ENCODE measurements around the gene SLC26A1.

SLC26A1 gene

DNA sequence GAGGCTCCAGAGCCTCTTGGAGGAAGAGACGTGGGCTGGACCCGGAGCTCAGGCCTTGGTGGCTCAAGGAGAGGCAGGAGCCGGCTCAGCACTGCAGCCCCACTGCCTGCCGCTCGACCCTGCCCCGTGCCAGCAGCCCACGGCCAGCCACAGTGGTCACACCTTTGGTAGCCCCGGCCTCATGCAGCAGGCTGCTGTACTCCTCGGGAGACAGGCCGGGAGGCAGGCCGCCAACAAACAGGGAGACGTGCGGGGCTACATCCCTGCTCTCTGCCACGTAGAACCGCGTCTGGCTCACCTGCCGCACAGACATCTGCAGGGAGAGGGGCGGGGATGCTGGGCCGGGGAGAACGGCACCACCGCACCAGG lies 27.5 kb downstream of the SLC26A1 start:
- no peak for DNase-seq (ENCODE audit: low read depth in 2 of 2)

DNA sequence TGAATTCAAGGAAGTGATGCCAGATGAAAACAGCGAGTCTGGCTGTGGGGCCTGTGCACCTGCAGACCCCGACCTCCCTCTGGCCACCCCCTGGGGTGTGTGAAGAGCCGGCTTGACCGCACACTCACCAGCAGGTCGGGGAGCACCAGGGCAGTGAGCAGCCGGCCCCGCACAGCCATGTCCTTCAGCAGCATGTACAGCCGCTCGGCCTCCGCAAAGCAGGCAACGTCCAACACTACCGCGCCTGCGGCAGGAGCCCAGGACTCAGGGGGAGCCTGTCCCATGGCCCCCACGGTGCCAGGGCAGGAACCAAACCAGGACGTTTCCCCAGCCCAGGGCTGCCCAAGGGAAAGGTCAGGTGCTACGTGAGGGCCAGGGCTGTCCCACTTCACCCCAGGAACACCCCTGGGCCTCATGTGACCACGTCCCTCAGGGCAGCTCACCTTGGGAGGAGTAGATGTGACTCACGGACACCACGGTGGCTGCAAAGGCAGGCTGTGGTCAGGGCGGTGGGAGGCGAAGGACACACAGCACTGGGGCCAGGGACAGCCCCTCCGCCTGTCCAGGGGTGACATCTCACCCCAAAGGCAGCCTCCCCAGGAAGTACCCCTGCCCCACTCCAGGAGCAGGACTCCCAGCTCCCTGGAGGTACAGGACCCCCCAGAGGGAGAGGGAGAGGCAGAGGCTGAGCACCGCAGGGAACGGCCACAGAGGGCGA lies 28.0 kb downstream of the SLC26A1 start:
- no peak for DNase-seq (ENCODE audit: low read depth in 2 of 2)

DNA sequence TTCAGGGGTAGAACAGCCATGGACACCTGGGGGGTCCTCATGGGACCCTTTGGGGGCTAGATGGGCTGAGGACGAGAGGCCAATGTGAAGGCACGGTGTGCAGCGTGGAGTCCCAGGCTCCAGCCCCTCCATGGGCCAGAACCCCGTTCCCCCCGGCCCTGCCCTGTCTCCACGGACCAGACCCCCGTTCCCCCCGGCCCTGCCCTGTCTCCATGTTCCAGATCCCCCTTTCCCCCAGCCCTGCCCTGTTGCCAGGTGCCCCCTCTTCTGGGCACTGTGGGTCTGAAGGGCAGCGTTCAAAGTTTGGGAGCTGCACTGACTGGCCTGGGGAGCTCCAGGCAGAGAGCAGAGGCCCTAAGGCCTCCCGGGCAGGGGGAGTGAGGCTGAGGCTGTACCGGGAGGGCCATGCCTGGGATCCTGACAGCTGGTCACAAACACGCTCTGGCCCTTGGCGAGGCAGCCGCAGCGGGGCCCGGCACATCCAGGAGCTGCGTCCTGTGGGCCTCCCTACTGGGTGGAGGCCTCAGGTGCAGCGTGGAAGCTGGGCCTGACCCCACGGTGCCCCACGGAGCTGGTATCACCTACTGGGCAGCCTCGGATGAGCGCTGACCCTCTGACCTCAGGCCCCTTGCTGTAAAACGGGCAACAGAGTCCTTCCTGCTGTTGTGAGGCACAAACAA lies 28.7 kb downstream of the SLC26A1 start:
- DNase-seq (ENCODE audit: low read depth in 2 of 2) = no peak

DNA sequence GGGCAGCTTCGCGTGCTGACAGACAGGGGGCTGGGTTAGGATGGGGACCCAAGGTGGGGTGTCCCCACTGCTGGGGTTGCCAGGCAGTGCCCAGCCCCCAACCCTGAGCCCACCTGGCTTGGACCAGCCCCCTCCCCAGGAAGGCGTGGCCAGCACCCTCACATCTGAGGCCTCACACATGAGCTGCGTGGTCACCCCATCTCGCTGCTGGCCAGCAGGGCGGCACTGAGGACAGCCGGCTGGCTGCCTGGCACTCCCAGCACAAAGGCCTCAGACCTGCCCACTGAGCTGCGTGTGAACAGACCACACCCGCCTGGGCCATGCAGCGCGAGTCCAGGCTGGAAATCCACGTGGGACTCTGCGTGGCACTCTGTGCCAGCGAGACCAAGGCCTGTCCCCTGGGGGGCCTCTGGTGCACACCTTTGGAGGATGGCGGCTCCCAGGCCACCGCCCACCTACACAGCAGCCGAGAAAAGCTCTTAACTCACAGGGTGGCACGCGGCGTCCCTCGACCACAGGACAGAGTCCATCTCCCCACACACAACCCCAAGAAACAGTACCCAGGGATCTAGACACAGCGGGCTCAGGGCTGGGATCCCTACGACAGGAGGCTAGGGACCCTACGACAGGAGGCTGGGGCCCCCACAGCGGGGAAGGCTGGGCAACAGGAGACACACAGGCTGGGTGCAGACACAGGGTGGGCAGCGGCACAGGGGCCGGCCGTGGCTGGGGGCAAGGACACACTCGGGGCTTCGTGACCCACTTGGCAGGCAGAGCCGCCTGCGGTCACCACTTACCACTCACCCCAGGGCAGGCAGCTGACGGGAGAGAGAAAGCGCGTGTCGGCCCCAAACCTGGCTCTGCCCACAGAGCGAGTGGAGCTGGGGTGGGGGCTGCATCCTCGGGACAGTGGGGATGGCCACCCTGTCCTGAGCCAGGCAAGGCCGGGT lies 29.7 kb downstream of the SLC26A1 start:
- DNase-seq (ENCODE audit: low read depth in 2 of 2) = no peak

DNA sequence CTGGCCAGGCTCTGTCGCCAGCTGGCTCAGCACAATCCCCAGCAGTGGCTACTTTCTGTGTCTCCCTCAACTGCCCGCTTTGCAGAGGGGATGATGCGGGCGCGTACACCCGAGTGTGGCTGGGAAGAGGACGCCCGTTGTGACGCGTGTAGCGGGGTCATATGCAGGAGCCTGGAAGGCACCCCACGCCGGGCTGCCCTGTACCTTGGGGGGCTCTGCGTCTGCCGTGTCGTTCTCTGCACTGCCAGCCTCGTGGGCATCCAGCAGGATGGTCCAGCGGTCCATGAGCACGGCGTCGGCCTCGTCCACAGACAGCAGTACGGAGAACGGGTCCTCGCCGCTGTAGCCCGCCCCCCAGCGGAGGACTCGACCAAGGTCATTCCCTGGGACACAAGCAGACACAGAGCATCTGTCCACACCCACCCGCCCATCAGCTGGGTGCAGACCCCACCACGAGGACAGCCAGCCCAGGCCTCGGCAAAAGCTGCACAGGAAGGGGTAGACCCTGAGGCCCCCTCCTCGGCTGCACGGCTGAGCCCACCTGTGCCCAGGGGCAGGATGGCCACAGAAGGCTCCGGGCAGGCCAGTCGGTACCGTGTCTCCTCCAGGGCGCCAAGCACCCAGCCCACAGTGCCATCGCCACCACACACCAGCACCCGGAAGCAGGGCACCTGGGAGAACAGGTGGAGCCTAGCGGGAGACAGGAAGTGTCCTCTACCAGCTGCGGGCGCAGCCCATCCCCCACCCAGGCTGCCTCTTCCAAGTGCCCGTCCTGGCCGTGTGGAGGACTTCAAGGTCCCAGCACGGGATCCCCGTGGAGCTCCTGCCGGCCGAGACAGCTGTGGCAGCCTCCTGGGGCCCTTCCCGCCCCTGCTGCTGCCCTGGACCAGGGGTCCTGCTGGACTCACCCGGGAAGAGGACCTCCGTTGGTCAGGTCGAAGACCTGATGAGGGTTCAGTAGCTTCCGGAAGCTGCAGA lies 30.7 kb downstream of the SLC26A1 start:
- no peak for DNase-seq (ENCODE audit: low read depth in 2 of 2)

DNA sequence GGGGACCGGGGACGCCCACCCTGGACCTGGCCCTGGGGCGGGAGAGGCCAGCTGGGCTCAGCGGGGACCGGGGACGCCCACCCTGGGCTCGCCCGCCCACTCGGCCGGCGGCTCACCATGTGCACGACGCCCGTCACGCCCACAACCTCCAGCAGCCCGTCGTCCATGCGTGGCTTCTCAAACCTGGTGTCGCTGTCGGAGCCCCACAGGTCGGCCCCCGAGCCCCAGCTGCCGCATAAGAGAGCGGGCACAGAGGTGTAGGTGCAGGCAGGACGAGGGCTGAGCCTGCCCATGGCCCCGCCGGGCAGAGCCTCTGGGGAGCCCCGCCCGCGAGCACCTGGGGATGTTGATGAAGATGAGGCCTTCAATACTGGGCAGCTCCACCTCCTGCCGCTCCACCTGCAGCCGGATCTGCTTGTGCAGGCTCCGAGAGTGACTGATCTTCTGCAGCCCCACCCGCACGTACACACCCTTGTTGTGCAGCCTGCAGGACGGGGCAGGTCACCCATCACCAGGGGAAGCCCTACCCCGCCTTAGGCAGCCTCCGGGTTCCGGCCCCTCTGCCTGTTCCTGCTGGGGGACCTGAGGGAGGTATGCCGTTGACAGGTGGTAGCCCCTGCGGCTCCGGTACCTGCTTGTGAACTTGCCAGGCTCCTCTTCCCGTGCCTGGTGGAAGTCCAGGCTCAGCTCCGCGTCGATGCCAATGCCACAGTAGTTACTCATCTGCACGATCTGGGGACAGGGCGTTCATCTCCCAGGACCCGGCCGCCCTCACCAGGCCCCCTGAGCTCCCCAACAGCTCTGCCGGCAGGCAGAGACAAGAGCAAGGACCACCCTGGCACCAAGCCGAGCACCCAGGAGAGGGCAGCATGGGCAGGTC lies 31.6 kb downstream of the SLC26A1 start:
- no peak for DNase-seq (ENCODE audit: low read depth in 2 of 2)

DNA sequence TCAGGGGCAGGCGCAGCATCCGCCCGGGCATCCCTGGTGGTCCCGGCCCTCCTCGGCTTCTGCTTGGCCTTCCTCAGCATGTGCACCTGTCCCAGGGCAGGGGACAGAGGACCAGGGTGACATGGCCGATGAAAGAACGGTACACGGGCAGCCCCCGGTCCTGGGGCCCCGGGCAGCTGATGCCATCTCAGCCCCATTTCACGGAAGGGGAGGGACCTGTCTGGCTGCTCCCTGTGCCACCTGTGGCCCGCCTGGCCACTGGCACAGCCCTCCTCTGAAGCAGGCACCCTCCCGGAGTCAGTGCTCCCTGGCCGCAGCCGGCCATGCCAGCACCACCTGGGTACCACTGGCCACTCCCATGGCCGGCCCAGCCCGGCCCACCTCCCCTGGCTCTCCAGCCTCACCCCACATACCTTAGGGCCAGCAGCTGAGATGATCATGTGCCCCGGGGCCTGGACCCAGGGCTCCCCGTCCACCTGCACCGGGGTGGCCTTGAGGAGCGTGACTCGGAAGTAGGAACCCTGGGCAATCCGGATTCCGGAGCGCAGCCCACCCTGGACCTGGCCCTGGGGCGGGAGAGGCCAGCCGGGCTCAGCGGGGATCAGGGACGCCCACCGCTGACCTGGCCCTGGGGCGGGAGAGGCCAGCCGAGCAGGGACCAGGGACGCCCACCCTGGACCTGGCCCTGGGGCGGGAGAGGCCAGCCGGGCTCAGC lies 32.4 kb downstream of the SLC26A1 start:
- no peak for DNase-seq (ENCODE audit: low read depth in 2 of 2)

DNA sequence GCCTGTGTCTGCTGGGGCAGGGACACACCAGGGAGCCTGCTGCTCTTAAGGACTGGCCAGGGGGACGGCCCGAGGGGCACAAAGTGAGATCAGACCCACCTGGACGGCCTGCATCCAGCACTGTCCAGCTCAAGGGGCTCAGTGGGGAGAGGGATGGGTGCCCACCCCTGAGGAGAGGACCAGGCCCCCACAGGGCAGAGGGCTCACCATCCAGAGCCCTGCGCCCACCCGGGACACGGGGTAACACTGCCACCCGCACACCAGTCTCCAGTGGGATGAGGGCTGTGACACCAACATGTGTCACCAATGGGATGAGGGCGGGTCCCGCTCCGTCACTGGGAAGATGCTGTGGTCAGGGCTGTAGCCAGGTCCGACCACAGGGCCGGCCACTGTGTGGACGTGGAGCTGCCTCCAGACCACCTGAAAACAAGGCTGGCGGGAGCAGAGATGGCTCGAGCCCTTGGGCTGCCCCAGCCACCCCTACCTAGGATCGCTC lies 33.0 kb downstream of the SLC26A1 start:
- no peak for DNase-seq (ENCODE audit: low read depth in 2 of 2)

DNA sequence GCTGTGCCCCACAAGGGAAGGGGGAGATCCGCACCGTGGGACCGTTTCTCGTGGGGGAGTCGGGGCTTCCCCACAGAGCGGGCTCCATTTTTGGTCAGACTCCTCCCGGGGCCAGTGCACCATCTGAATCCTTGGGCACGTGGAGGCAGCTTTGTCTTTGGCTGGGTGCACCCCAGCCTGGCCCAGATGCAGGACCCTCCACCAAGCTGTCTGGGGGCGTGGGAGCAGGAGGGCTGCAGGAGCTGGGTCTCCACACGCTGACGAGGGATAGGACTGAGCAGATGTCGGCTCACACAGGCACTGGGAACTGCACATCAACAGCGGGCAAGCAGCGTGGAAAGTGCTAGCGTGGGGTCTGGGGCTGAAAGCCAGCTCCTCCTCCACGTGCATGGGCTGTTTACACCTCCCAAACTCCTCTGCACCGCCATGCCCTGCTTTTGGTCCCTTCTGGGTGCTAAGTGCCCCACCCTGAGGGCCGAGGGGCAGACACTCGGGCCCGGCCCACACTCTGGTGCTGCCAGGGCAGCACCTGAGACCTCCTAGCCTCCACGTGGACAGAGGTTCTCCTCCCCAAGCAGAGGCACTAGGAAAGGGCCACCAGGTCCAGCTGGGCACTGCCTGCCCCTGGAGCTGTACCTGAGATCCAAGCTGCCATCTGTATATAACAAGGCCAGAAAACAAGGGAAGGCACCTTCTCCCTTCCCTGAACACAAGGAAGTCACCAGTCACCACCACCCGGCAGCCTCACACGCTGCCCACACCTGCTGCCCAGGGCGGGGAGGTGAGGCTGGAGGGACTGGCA lies 33.7 kb downstream of the SLC26A1 start:
- DNase-seq (ENCODE audit: low read depth in 2 of 2) = no peak

DNA sequence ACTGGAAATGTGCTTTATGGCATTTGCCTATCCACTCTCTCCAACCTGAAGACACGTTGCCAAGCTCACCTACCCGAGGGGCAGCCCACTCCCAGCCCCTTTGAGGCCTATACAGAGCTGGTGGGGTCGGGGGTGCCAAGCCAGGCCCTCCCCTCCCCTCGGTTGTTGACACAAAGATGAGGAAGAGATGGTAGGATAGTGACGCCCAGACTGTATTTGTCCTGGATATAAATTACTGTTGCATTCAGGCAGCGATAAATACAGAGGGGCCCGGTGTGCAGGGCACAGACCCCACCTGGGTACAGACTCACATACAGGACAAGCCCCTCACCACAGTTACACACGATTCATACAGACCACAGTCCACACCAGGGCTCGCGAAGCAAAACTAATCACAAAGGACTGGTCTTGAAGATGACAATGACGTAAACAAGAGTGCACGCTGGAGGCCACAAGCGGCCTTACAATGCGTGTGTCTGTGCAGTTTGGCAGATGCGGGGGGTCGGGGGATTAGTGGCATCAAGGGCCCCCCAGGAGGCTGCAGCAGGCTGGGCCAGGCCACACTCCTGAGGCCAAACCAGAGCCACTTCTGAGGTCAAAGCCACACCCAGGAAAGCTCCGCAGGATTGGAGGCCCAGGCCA lies 34.4 kb downstream of the SLC26A1 start:
- DNase-seq (ENCODE audit: low read depth in 2 of 2) = no peak

DNA sequence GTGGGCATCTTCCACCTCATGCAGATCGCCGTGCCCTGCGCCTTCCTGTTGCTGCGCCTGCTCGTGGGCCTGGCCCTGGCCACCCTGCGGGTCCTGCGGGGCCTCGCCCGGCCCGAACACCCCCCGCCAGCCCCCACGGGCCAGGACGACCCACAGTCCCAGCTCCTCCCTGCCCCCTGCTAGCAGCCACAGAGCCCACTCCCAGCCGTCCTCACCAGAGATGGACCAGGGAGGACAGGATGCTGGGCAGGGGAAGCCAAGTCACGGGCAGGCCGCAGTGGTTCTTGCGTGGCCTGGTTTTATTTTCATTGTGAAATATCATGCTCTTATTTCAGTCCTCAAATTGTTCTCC lies 34.9 kb downstream of the SLC26A1 start:
- no peak for DNase-seq (ENCODE audit: low read depth in 2 of 2)

DNA sequence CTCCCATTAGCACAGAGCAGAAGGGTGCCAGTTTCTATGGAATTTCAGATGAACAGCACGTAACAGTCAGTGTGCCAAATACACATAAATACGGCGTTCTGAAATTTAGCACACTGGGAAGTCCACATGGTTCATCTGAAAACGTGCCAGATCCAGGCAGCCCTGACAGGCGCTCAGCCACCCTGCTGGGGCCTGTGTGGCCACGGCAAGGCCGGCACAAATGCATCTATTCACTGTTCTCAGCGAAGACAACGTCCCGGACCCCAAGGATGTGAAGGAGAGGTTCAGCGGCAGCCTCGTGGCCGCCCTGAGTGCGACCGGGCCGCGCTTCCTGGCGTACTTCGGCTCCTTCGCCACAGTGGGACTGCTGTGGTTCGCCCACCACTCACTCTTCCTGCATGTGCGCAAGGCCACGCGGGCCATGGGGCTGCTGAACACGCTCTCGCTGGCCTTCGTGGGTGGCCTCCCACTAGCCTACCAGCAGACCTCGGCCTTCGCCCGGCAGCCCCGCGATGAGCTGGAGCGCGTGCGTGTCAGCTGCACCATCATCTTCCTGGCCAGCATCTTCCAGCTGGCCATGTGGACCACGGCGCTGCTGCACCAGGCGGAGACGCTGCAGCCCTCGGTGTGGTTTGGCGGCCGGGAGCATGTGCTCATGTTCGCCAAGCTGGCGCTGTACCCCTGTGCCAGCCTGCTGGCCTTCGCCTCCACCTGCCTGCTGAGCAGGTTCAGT lies 35.5 kb downstream of the SLC26A1 start:
- no peak for DNase-seq (ENCODE audit: low read depth in 2 of 2)

DNA sequence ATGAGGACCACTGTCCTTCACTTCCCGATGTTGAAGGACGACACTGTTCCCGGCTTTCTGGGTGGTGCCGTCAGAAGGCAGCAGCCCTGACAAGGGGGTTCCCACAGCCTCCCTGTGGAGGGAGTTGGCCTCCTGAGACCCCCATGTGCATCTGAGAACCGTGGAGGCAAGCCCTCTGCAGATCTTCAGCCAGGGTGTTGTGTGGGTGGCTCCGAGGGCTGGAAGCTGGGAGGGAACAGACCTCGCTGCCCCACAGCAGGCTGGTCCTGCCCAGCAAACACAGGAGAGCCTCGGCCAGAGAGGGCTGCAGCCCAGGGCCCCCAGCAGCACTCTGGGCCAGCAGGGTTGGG lies 36.0 kb downstream of the SLC26A1 start:
- DNase-seq (ENCODE audit: low read depth in 2 of 2) = no peak

DNA sequence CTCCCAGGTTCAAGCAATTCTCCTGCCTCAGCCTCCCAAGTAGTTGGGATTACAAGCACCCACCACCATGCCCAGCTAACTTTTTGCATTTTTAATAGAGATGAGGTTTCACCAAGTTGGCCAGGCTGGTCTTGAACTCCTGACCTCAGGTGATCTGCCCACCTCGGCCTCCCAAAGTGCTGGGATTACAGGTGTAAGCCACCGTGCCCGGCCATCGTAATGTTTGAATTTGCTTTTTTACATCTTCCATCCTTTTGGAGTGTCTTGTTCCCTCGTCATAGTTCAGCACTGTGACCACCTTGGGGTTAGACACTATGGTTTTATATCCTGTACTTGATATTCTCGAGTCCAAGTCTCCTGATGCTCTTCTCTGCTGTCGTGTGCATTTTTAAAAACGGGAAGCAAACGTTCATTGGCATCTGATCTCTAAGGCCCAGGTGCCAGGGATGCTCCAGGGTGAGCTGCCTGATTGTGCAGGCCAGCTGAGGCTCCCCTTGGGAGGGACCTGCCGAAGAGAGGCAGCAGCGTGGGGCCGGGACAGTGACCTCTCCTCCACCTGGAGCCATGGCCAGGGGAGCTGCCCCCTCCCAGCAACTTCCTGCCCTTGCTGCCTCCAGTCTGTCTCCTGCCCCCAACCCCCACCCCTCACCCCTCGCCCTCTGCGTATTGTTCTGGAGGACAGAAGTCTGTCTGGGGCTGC lies 36.5 kb downstream of the SLC26A1 start:
- DNase-seq (ENCODE audit: low read depth in 2 of 2) = no peak

DNA sequence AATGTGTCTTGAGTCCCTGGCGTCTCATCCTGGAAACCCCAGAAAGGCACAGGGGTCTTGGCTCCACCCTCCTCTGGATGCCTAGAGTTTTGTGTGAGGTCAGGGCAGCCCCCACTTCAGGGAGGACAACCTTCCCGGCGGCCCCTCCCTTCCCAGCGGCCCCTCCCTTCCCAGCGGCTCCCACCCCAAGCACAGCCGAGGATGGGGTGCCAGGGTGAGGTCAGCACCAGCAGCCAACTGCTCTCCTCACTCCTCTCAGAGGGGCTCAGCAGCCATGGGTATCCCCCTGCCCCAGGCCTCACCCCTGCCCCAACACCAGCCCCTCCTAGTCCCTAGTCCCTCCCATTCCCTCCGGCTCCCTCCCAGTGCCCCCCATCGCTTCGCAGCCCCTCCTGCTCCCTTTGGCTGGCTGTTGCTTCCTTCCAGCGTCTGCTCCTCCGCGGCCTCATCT lies 37.2 kb downstream of the SLC26A1 start:
- DNase-seq (ENCODE audit: low read depth in 2 of 2) = no peak

DNA sequence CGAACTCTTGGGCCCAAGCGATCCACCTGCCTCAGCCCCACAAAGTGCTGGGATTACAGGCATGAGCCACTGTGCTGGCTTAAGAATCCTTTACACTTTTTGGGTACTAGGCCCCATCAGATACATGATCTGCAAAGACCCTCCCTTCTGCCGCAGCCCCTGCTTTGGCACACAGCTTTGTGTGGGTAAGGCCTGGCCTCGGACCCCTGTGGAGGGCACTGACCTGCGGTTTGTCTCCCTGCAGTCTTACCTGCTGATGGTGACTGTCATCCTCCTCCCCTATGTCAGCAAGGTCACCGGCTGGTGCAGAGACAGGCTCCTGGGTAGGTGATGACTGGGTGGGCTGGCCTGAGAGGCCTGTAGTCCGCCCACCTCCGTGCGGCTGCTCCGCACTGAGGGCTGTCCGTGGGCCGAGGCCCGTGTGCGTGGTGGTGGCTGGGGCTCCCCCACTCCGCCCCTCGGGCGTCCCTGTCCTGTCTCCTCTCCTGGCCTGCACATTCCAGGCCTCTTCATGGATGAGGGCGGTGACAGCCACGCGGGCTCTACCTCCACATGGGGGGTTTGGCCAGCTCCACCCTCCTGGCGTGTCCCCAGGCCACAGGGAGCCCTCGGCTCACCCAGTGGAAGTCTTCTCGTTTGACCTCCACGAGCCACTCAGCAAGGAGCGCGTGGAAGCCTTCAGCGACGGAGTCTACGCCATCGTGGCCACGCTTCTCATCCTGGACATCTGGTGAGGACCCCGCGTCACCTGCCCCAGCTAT lies 37.9 kb downstream of the SLC26A1 start:
- no peak for DNase-seq (ENCODE audit: low read depth in 2 of 2)
